AG04449 (cell line): ENCODE data around the gene RHEBL1.

Experiments used
- CTCF ChIA-PET: fragments of 350-600 bp; formaldehyde crosslinking; extraction: SDS; loops from one replicate; lab custom pipeline; 2021; ENCODE audit warnings: antibody characterized with exemption; lab: Yijun Ruan, JAX
- POLR2A ChIA-PET: fragments of 400-600, 350-600 bp; formaldehyde crosslinking; extraction: SDS; loops from one replicate; lab custom pipeline; 2020; ENCODE audit warnings: antibody characterized with exemption, inconsistent platforms; lab: Yijun Ruan, JAX
- DNase-seq: peaks from one replicate; pipeline ENCODE4 v3.0.0-alpha.2; 2010; ENCODE audit warnings: low read depth, low spot score
- H3K4me3 ChIP-seq: 2 replicates; pipeline ENCODE4 v1.5.1; 2011; ENCODE audit warnings: low read depth, mild to moderate bottlenecking, control low read depth, low read length
- TF ChIP-seq, protein P1 (sequence below): IDR thresholded peaks from one replicate; pipeline ENCODE4 v1.5.1; 2011; ENCODE audit warnings: mild to moderate bottlenecking, moderate library complexity, low read length, control low read depth, inconsistent platforms; ENCODE audit not compliant: insufficient read depth; ENCODE audit errors: missing control alignments

Gene RHEBL1

DNA sequence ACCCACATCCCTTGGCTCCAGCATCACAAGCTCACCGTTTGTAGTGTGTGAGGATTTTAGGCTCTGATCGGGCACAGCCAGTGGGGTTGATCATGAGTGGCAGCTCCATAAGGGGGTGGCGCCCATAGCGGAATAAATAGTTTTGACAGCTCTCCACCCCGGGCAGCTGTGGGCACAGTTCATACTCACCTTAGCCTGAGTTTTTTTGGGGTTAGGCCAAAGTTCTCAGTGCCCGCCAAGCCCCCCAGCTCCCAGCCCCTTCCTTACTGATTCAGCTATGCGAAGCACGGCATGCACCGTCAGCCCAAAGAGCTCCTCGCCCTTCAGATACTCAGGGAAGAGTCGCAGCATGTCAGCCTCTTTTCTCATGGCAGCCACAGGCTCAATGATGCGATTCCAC lies 45.2 kb downstream of the RHEBL1 start:
- DNase-seq, result no peak
- ChIA-PET POLR2A (no interaction called here), CTCF (interaction anchor here (1.2 to 2.6 kb wide), 2 partner anchors 13 to 19 kb away, joined by 5 to 15 read pairs; no protein-coding TSS in a partner anchor)
- no peak overlapping the region for H3K4me3 ChIP-seq
- TF ChIP-seq, protein P1, sequence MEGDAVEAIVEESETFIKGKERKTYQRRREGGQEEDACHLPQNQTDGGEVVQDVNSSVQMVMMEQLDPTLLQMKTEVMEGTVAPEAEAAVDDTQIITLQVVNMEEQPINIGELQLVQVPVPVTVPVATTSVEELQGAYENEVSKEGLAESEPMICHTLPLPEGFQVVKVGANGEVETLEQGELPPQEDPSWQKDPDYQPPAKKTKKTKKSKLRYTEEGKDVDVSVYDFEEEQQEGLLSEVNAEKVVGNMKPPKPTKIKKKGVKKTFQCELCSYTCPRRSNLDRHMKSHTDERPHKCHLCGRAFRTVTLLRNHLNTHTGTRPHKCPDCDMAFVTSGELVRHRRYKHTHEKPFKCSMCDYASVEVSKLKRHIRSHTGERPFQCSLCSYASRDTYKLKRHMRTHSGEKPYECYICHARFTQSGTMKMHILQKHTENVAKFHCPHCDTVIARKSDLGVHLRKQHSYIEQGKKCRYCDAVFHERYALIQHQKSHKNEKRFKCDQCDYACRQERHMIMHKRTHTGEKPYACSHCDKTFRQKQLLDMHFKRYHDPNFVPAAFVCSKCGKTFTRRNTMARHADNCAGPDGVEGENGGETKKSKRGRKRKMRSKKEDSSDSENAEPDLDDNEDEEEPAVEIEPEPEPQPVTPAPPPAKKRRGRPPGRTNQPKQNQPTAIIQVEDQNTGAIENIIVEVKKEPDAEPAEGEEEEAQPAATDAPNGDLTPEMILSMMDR, result no peak

DNA sequence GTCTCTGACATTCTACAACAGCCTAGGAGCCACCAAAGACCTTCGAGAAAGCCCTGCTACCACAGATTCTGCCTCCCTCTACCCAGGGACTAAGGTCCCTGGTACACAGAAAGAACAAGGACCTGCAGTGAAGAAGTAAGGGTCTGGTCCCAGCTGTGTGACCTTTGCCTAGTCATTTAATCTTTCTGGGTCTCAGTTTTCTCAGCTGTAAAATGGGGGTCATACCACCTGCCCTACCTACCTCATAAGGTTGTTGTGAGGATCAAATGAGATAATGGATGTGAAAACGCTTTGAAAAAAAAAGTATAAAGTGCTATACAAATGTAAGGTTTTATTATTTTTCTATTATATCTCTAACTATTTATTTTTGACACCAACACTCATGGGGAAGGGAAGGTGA lies 46.0 kb downstream of the RHEBL1 start:
- H3K4me3 ChIP-seq, result no peak overlapping the region
- no peak for DNase-seq
- ChIA-PET POLR2A (no interaction called here), CTCF (interaction anchor here (0.9 to 1.6 kb wide), 4 partner anchors 10 to 171 kb away, joined by 3 to 5 read pairs (median 4); no protein-coding TSS in a partner anchor)
- TF ChIP-seq, protein P1, result no peak

DNA sequence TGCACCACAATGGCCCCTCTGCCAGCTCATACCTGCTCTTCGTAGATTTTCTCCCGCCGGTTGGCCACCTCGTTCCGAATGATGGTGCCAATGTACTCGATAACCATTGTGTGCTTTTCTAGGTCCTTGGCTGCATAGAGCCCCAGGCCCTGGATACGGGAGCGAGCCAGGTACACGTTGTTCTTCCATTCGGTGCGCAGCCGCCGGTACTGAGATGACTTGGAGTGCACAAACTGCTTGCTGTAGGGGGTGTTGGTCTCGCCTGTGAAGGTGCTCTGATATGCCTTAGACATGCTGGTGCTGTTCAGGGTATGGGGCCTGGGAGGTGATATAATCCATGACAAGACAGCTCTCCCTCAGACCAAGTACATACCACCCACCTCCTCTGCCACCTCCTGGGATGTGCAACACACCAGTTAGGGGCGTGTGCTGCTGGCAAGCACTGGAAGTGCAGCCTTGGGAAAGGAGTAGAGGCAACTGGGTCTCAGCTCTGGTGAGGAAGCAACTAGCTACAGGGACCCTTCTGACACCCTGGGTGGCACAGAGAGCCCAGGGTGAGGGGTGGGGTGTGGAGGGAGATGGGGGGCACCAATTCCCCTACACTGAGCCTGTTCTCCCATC lies 47.1 kb downstream of the RHEBL1 start:
- TF ChIP-seq, protein P1, result no peak
- ChIA-PET CTCF (interaction anchor here (0.7 to 4.0 kb wide), 4 partner anchors 9 to 170 kb away, joined by 3 to 37 read pairs (median 3); no protein-coding TSS in a partner anchor), POLR2A (no interaction called here)
- DNase-seq, result no peak
- H3K4me3 ChIP-seq, result no peak overlapping the region

DNA sequence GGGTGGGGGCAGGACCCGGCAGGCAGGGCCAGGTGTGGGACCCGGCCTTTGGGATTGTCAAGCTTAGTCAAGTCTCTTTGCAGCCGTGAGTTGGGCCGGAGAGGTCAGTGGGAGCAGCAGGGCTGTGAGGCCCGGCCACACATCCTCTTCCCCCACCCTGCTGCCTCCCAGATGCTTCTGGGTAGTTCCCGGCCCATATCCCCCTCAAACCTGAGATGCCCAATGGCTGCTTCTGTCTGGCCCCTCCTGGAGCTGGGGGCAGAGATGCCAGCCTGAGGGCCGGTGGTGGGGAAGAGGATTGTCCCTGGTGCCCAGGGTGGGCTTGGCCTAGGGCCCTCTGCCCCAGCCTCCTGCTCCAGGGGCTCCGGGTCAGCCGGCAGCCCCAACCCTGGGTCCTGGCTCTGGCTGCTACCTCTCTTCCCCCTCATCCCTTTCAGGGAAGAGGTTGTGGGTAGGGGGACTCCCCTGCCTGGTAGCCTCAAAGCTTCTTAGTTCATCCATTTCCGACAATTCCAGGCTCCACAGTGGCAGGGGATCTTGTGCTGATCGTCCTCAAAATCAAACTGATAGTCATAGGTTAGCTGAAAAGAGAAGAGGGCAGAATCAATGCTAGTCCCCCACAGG lies 48.4 kb downstream of the RHEBL1 start:
- TF ChIP-seq, protein P1, result no peak
- ChIA-PET POLR2A (interaction anchor here (1.3 kb wide), 1 partner anchor 12 kb away, joined by 4 read pairs; no protein-coding TSS in a partner anchor), CTCF (interaction anchor here (0.8 to 4.0 kb wide), 7 partner anchors 10 to 72 kb away, joined by 3 to 37 read pairs (median 14); no protein-coding TSS in a partner anchor)
- H3K4me3 ChIP-seq, result no peak overlapping the region
- no peak for DNase-seq

DNA sequence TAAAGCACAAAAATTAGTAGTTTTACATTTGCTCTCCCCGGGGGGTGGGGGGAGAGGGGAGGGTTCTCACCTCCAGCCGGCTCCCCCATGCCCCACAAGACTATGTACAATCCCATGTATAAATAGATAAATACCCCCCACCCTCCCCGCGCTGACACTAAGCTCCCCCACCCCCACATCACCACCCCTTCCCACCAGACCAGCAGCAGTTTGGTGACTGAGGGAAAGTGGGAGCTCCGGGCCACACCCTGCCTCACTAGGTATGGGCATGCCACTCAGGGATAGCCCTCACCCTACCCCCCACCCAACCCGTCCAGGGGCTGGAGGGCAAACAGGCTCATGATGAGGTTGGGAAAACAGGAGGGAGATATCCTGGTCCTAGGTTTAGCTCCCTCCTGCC lies 49.3 kb downstream of the RHEBL1 start:
- no peak for DNase-seq
- H3K4me3 ChIP-seq, result no peak overlapping the region
- ChIA-PET POLR2A (interaction anchor here (1.0 to 1.3 kb wide), 2 partner anchors 13 to 20 kb away, joined by 3 to 4 read pairs; no protein-coding TSS in a partner anchor), CTCF (interaction anchor here (0.6 to 4.0 kb wide), 11 partner anchors 11 to 73 kb away, joined by 3 to 37 read pairs (median 9); no protein-coding TSS in a partner anchor)
- TF ChIP-seq, protein P1, result no peak
